SK-N-SH (cell line): ENCODE measurements around the gene HMGXB3.

Experiments used
- EP300 ChIP-seq, 2 experiments: IDR thresholded peaks; 2 replicates each; pipeline versions ENCODE4 v1.4.0 to v1.6.1; 2012; ENCODE audit warnings: borderline replicate concordance in 1 of 2, low read depth in 1 of 2, low read length in 1 of 2
- FOSL2 ChIP-seq: IDR thresholded peaks from 2 replicates; pipeline ENCODE4 v1.4.0; 2012; ENCODE audit warnings: low read depth, mild to moderate bottlenecking, moderate library complexity, borderline replicate concordance
- FOXM1 ChIP-seq: IDR thresholded peaks from 2 replicates; pipeline ENCODE4 v1.4.0; 2012; ENCODE audit warnings: low read depth, mild to moderate bottlenecking
- RAD21 ChIP-seq: IDR thresholded peaks from 2 replicates; pipeline ENCODE4 v1.6.1; 2012; ENCODE audit warnings: mild to moderate bottlenecking, low read length
- RCOR1 ChIP-seq: fragments of 150-350 bp; IDR thresholded peaks from 2 replicates; pipeline ENCODE4 v1.6.1; 2017; ENCODE audit warnings: antibody characterized with exemption, low read length
- YY1 ChIP-seq: IDR thresholded peaks from 2 replicates; pipeline ENCODE4 v1.4.0; 2012; ENCODE audit warnings: low read depth, mild to moderate bottlenecking
- TF ChIP-seq, protein P1 (sequence below): fragments of 200-600 bp; sonication (generic); IDR thresholded peaks from 2 replicates; pipeline ENCODE4 v1.6.1; 2017; ENCODE audit warnings: antibody characterized with exemption, mild to moderate bottlenecking, moderate library complexity
- TF ChIP-seq, protein P2 (sequence below): IDR thresholded peaks from 2 replicates; pipeline ENCODE4 v1.4.0; 2012; ENCODE audit warnings: low read depth

DNA sequence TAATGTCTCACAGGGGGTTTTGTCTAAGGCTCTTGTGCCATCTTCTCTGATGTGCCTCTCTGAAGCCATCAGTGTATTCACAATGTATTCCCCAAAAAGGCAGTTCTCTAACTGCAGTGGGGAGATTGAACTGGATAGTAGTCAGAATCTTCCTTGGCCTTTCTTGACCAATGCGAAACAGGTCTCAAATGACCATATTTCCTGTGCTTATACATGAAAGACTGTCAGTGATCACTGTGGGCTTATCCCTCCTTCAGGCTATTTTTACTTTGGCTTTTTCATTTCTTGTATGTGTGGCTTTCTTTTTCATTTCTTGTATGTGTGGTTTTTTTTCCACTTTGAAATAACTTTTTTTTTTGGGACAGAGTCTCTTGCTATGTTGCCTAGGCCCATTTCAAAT, 19.7 kb downstream of the HMGXB3 start:
- TF ChIP-seq FOSL2: no peak
- TF ChIP-seq, protein P1, sequence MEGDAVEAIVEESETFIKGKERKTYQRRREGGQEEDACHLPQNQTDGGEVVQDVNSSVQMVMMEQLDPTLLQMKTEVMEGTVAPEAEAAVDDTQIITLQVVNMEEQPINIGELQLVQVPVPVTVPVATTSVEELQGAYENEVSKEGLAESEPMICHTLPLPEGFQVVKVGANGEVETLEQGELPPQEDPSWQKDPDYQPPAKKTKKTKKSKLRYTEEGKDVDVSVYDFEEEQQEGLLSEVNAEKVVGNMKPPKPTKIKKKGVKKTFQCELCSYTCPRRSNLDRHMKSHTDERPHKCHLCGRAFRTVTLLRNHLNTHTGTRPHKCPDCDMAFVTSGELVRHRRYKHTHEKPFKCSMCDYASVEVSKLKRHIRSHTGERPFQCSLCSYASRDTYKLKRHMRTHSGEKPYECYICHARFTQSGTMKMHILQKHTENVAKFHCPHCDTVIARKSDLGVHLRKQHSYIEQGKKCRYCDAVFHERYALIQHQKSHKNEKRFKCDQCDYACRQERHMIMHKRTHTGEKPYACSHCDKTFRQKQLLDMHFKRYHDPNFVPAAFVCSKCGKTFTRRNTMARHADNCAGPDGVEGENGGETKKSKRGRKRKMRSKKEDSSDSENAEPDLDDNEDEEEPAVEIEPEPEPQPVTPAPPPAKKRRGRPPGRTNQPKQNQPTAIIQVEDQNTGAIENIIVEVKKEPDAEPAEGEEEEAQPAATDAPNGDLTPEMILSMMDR: no peak
- TF ChIP-seq YY1: no peak
- no peak for TF ChIP-seq EP300 (IDR thresholded peaks at IDR 0.05; ENCODE audit: borderline replicate concordance in 1 of 2, low read depth in 1 of 2, low read length in 1 of 2)
- no peak for TF ChIP-seq RCOR1
- no peak for TF ChIP-seq FOXM1
- TF ChIP-seq, protein P2, sequence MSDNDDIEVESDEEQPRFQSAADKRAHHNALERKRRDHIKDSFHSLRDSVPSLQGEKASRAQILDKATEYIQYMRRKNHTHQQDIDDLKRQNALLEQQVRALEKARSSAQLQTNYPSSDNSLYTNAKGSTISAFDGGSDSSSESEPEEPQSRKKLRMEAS: no peak
- TF ChIP-seq RAD21: no peak
